SK-N-MC (cell line): ENCODE data around the gene CLIC1.

Experiments used
- EZH2 ChIP-seq: fragments of 200-600 bp; sonication (generic); IDR thresholded peaks from one replicate; pipeline ENCODE4 v1.6.1; 2017; ENCODE audit warnings: antibody characterized with exemption
- POLR2AphosphoS5 ChIP-seq: IDR thresholded peaks from 2 replicates; pipeline ENCODE4 v1.6.1; 2012; ENCODE audit warnings: mild to moderate bottlenecking, low read depth, low read length, borderline replicate concordance

DNA sequence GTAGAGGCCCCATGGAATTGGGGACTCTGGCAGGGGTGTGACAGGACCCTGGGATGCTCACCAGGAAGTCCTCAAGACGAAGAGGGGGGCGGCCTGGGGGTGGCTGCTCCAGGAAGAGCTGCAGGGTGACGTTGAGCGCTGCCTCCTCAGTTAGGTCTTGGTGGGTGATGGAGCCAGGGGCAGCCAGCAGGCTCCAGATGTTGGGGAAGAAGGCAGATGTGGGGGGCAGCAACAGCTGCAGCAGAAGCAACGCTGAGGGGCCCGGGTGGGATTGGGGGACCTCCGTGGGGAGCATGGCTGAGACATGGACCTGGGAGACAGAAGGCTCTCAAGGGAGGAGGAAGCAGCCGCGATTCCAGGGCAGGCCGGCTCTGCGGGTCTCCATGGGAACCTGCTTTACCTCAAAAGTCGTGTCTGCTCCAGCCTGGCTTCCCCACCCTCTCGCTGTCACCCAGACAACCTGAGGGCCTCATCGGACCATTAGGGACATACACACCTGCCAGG is 40.2 kb upstream of the CLIC1 start:
- TF ChIP-seq EZH2, result no peak
- TF ChIP-seq POLR2AphosphoS5, result no peak
